Activated CD8-positive, alpha-beta T cell treated with anti-CD3 and anti-CD28 coated beads for 36 hours (primary cell): ENCODE measurements around the gene ACAP3. TPM values are rescaled to one million over a fixed set of nuclear protein-coding genes. Genes with fewer than 3 reads are reported as not detected.

Experiments used
- ATAC-seq: fragments of 200-7000 bp; cut with Tn5 transposase; one replicate; pipeline ENCODE4 v1.10.0; 2021; ENCODE audit warnings: mild to moderate bottlenecking, moderate library complexity
- CTCF ChIA-PET: fragments of 350-600 bp; sonication (Branson Sonifier 250); formaldehyde crosslinking; loops from one replicate; lab custom pipeline; 2021; ENCODE audit warnings: antibody characterized with exemption; lab: Charles Lee
- POLR2A ChIA-PET: fragments of 350-600 bp; sonication (Branson Sonifier 250); formaldehyde crosslinking; loops from one replicate; lab custom pipeline; 2021; ENCODE audit warnings: antibody characterized with exemption; lab: Charles Lee
- DNase-seq: peaks from one replicate; pipeline ENCODE4 v3.0.0-alpha.2; 2020
- H3K27ac Mint-ChIP-seq: one replicate; pipeline ENCODE4 v1.8.0; 2021; ENCODE audit warnings: mild to moderate bottlenecking, mixed read lengths
- H3K27me3 Mint-ChIP-seq: one replicate; pipeline ENCODE4 v1.8.0; 2021; ENCODE audit warnings: mixed read lengths
- H3K36me3 Mint-ChIP-seq: one replicate; pipeline ENCODE4 v1.8.0; 2021; ENCODE audit warnings: low read depth, mixed read lengths
- H3K4me1 Mint-ChIP-seq: one replicate; pipeline ENCODE4 v1.8.0; 2021; ENCODE audit warnings: low read depth, mixed read lengths
- H3K4me3 Mint-ChIP-seq: one replicate; pipeline ENCODE4 v1.8.0; 2021; ENCODE audit warnings: mild to moderate bottlenecking, moderate library complexity, mixed read lengths
- H3K9me3 Mint-ChIP-seq: one replicate; pipeline ENCODE4 v1.8.0; 2021; ENCODE audit warnings: mixed read lengths
- intact Hi-C: fragments of 100-400 bp; cut with micrococcal nuclease; formaldehyde crosslinking; loops from one replicate; pipeline ENCODE4 v1.10.0; 2022
- total RNA-seq, 2 experiments: library from RNA; stranded (reverse); gene quantifications; one replicate each; pipeline ENCODE4 v1.2.3, GENCODE V29; 2021
- TF ChIP-seq, protein P1 (sequence below): fragments of 200-600 bp; IDR thresholded peaks from one replicate; pipeline ENCODE4 v1.8.0; 2022; ENCODE audit warnings: antibody characterized with exemption, mild to moderate bottlenecking

The ACAP3 gene
- total RNA-seq, 2 experiments from 2014 or later: 41.1 to 42.5 TPM

DNA sequence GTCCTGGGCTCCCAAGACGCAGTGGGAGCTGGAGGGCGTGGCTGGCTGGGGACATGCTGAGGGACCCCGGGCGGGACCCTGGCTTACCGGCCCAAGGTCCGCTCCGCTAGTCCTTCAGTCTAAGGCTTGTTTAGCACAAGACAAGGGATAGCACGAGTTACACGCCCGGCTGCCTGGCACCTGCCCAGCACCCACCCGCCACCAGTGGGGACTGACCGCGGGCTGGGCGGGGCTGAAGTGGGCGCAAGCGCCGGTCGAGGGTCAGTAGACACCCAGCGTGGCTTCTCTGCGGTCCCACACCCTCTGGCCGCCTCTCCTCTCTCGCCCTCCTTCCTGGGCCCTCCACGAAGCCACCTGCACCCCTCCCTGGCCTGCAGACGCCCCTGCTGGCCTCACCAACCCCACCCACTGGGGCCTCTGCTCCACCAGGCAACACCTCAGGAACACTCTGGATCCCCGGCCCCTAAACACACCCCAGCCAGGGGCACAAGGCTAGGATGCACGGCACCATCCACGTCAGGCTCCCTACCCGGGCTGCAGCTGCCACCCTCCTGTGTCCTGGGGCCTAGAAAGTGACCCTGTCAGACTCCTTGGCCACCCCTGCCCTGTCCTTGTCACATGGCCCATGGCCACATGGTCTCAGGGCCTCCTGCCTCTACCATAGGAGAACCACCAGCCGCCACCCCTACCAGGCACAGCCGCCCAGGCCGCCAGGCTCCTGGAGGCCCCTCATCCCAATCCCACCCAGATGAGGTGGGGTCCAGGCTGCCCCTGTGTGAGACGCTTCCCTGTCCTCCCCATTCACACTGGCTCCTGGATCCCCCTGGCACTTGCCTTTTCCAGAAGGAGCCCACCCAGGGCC lies 29.4 kb upstream of the ACAP3 start:
- no peaks in the 10 kb centered on the region for H3K4me1 Mint-ChIP-seq
- DNase-seq (no peak), ATAC-seq (no peak)
- ChIA-PET CTCF (interaction anchor here (1.1 kb wide), 1 partner anchor 35 kb away, joined by 3 read pairs; no protein-coding TSS in a partner anchor), POLR2A (interaction anchor here (0.6 to 1.9 kb wide), 2 partner anchors 11 to 20 kb away, joined by 3 to 8 read pairs; no protein-coding TSS in a partner anchor)
- no peaks in the 10 kb centered on the region for H3K27me3 Mint-ChIP-seq
- no peaks in the 10 kb centered on the region for H3K9me3 Mint-ChIP-seq
- TF ChIP-seq, protein P1, sequence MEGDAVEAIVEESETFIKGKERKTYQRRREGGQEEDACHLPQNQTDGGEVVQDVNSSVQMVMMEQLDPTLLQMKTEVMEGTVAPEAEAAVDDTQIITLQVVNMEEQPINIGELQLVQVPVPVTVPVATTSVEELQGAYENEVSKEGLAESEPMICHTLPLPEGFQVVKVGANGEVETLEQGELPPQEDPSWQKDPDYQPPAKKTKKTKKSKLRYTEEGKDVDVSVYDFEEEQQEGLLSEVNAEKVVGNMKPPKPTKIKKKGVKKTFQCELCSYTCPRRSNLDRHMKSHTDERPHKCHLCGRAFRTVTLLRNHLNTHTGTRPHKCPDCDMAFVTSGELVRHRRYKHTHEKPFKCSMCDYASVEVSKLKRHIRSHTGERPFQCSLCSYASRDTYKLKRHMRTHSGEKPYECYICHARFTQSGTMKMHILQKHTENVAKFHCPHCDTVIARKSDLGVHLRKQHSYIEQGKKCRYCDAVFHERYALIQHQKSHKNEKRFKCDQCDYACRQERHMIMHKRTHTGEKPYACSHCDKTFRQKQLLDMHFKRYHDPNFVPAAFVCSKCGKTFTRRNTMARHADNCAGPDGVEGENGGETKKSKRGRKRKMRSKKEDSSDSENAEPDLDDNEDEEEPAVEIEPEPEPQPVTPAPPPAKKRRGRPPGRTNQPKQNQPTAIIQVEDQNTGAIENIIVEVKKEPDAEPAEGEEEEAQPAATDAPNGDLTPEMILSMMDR: no peak
- H3K4me3 Mint-ChIP-seq: no peak overlapping the region
- intact Hi-C loops: no loop called here
- H3K36me3 Mint-ChIP-seq: peaks cover 16% of the 10 kb centered on the region
- no peak overlapping the region for H3K27ac Mint-ChIP-seq

DNA sequence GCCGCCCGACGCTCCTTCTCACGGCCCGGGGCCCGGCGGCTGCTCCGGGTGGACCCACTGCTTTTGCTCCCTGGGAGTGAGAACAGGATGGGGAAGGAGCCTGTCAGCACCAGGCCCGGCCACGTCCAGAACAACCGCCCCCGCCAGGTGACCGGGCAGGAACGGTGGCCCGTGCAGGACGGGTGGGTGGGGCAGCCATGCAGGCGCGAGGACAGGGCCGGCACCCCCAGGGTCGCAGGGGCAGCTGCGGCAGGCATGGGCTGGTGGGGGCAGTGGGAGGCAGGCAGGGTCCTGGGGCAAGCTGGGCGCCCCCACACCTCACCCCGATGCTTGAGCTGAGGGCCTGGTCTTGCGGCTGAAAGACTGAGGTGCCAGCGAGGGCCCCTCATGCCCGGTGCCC lies 28.7 kb upstream of the ACAP3 start:
- H3K4me3 Mint-ChIP-seq: no peak overlapping the region
- intact Hi-C loops: no loop called here
- H3K27ac Mint-ChIP-seq: no peak overlapping the region
- H3K4me1 Mint-ChIP-seq: no peaks in the 10 kb centered on the region
- H3K36me3 Mint-ChIP-seq: peaks cover 16% of the 10 kb centered on the region
- CTCF ChIA-PET: no interaction called here
- DNase-seq: no peak
- POLR2A ChIA-PET: interaction anchor here (0.9 to 2.9 kb wide), 2 partner anchors 11 to 22 kb away, joined by 3 to 10 read pairs; no protein-coding TSS in a partner anchor
- H3K27me3 Mint-ChIP-seq: no peaks in the 10 kb centered on the region
- H3K9me3 Mint-ChIP-seq: no peaks in the 10 kb centered on the region
- TF ChIP-seq, protein P1: no peak
- no peak for ATAC-seq

DNA sequence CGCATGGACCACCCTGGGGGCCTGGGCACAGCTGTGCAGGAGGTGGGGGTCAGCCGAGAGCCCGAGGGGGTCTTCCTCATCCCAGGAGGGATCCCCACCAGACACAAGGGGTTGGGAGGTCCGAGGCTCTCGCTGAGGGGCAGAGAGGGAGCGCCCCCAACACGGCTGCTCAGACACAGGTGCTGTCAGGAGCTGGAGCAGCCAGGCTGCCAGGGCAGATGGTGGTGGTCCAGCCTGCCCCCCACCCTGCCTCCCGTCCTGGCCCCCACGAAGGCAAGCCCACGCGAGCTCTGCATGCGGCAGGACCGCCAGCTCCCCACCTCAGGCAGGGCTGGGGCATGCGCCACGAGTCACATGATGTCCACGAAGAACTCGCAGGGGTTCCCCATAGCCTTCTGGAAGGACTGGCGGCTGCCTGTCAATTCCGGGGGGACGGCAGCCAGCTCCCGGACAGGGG lies 28.1 kb upstream of the ACAP3 start:
- intact Hi-C loops: no loop called here
- Mint-ChIP-seq H3K4me1 (no peaks in the 10 kb centered on the region), H3K36me3 (peaks cover 10% of the 10 kb centered on the region), H3K27ac (no peak overlapping the region), H3K4me3 (no peak overlapping the region), H3K27me3 (no peaks in the 10 kb centered on the region), H3K9me3 (no peaks in the 10 kb centered on the region)
- TF ChIP-seq, protein P1: no peak
- ChIA-PET POLR2A (interaction anchor here (0.9 to 2.9 kb wide), 2 partner anchors 10 to 21 kb away, joined by 3 to 10 read pairs; no protein-coding TSS in a partner anchor), CTCF (no interaction called here)
- ATAC-seq: no peak
- DNase-seq: no peak

- H3K27ac Mint-ChIP-seq: no peak overlapping the region
- H3K27me3 Mint-ChIP-seq: no peaks in the 10 kb centered on the region
- no peaks in the 10 kb centered on the region for H3K4me1 Mint-ChIP-seq
- H3K4me3 Mint-ChIP-seq: no peak overlapping the region
- DNase-seq: no peak
- ChIA-PET CTCF (no interaction called here), POLR2A (interaction anchor here (0.9 to 2.9 kb wide), 2 partner anchors 9 to 21 kb away, joined by 3 to 10 read pairs; no protein-coding TSS in a partner anchor)
- peaks cover 5% of the 10 kb centered on the region for H3K36me3 Mint-ChIP-seq
- ATAC-seq: no peak
- no peaks in the 10 kb centered on the region for H3K9me3 Mint-ChIP-seq
- intact Hi-C loops: no loop called here
- TF ChIP-seq, protein P1: no peak
Measured at GRCh38 chr1:1335283-1335682, 27.6 kb upstream of the ACAP3 start.

- Mint-ChIP-seq H3K9me3 (no peaks in the 10 kb centered on the region), H3K36me3 (peaks cover 4% of the 10 kb centered on the region), H3K4me1 (no peaks in the 10 kb centered on the region), H3K27ac (no peak overlapping the region), H3K27me3 (no peaks in the 10 kb centered on the region), H3K4me3 (no peak overlapping the region)
- ChIA-PET POLR2A (interaction anchor here (2.9 kb wide), 1 partner anchor 9 kb away, joined by 10 read pairs; no protein-coding TSS in a partner anchor), CTCF (no interaction called here)
- ATAC-seq (no peak), DNase-seq (no peak)
- intact Hi-C loops: no loop called here
- TF ChIP-seq, protein P1: no peak
Measured at GRCh38 chr1:1334835-1335234, 27.1 kb upstream of the ACAP3 start.
